Ectodermal cell (in vitro differentiated cells): ENCODE results near the gene FAR2.

Experiments used
- H3K27ac ChIP-seq: 2 replicates; pipeline ENCODE4 v1.7.0; 2013; ENCODE audit warnings: mild to moderate bottlenecking, low read depth, low read length; ENCODE audit not compliant: insufficient read depth, poor library complexity, severe bottlenecking
- H3K27me3 ChIP-seq: 2 replicates; pipeline ENCODE4 v1.7.0; 2013; ENCODE audit warnings: mild to moderate bottlenecking, low read length; ENCODE audit not compliant: insufficient read depth, control insufficient read depth, poor library complexity, severe bottlenecking
- H3K36me3 ChIP-seq: one replicate; pipeline ENCODE4 v1.7.0; 2013; ENCODE audit warnings: low read length; ENCODE audit not compliant: control insufficient read depth, insufficient read depth
- H3K4me1 ChIP-seq: one replicate; pipeline ENCODE4 v1.7.0; 2013; ENCODE audit warnings: low read length; ENCODE audit not compliant: control insufficient read depth, insufficient read depth
- H3K4me3 ChIP-seq: 2 replicates; pipeline ENCODE4 v1.7.0; 2013; ENCODE audit warnings: low read depth, low read length, control low read depth; ENCODE audit not compliant: insufficient read depth
- H3K9me3 ChIP-seq: 2 replicates; pipeline ENCODE4 v1.7.0; 2013; ENCODE audit warnings: mild to moderate bottlenecking, low read length, moderate library complexity; ENCODE audit not compliant: control insufficient read depth
- WGBS, 2 experiments: methylation state at CpG; one replicate each; pipeline ENCODE4 v1.1.7; 2013; ENCODE audit warnings: missing lambda C conversion rate in 2 of 2; 5-methylcytosine and 5-hydroxymethylcytosine counted together

The FAR2 gene

GRCh38 chr12:29201746-29202145 is 52.7 kb downstream of the FAR2 start:
- Histone ChIP-seq H3K27ac (no peak overlapping the region), H3K4me3 (no peak overlapping the region), H3K9me3 (no peaks in the 10 kb centered on the region), H3K4me1 (no peaks in the 10 kb centered on the region), H3K27me3 (no peaks in the 10 kb centered on the region), H3K36me3 (no peaks in the 10 kb centered on the region)
- WGBS, 2 experiments: 100% methylated on average over 1 of the region's 2 CpGs

GRCh38 chr12:29204521-29204920 is 55.4 kb downstream of the FAR2 start:
- WGBS, 2 experiments: 94% methylated on average over 6 of the region's 6 CpGs

GRCh38 chr12:29207120-29207519 is 58.0 kb downstream of the FAR2 start:
- H3K27me3 ChIP-seq: no peaks in the 10 kb centered on the region
- no peaks in the 10 kb centered on the region for H3K36me3 ChIP-seq
- H3K4me3 ChIP-seq: no peak overlapping the region
- no peak overlapping the region for H3K27ac ChIP-seq
- no peaks in the 10 kb centered on the region for H3K9me3 ChIP-seq
- no peaks in the 10 kb centered on the region for H3K4me1 ChIP-seq
- WGBS, 2 experiments: 87 to 89% methylated on average over 4 to 5 of the region's 5 CpGs

More at GRCh38 chr12:29204521-29204920, 55.4 kb downstream of the FAR2 start:
- Histone ChIP-seq H3K27ac (no peak overlapping the region), H3K9me3 (no peaks in the 10 kb centered on the region), H3K4me1 (no peaks in the 10 kb centered on the region), H3K36me3 (no peaks in the 10 kb centered on the region), H3K27me3 (no peaks in the 10 kb centered on the region), H3K4me3 (no peak overlapping the region)

- H3K27ac ChIP-seq: no peak overlapping the region
- no peak overlapping the region for H3K4me3 ChIP-seq
- no peaks in the 10 kb centered on the region for H3K4me1 ChIP-seq
- no peaks in the 10 kb centered on the region for H3K36me3 ChIP-seq
- WGBS, 2 experiments: 89 to 94% methylated on average over 1 to 2 of the region's 2 CpGs
- H3K9me3 ChIP-seq: no peaks in the 10 kb centered on the region
- H3K27me3 ChIP-seq: no peaks in the 10 kb centered on the region
Measured at GRCh38 chr12:29208060-29208459, 59.0 kb downstream of the FAR2 start.

GRCh38 chr12:29208936-29209701 is 60.0 kb downstream of the FAR2 start:
- WGBS, 2 experiments: 92 to 100% methylated on average over 3 of the region's 3 CpGs
- no peaks in the 10 kb centered on the region for H3K36me3 ChIP-seq
- H3K9me3 ChIP-seq: no peaks in the 10 kb centered on the region
- no peak overlapping the region for H3K4me3 ChIP-seq
- no peaks in the 10 kb centered on the region for H3K4me1 ChIP-seq
- no peaks in the 10 kb centered on the region for H3K27me3 ChIP-seq
- no peak overlapping the region for H3K27ac ChIP-seq

- WGBS, 2 experiments: 96 to 98% methylated on average over 2 of the region's 2 CpGs
- no peaks in the 10 kb centered on the region for H3K9me3 ChIP-seq
- H3K36me3 ChIP-seq: no peaks in the 10 kb centered on the region
- H3K27me3 ChIP-seq: no peaks in the 10 kb centered on the region
- H3K4me3 ChIP-seq: no peak overlapping the region
- H3K27ac ChIP-seq: no peak overlapping the region
- H3K4me1 ChIP-seq: no peaks in the 10 kb centered on the region
Measured at GRCh38 chr12:29211696-29212095, 62.6 kb downstream of the FAR2 start.

GRCh38 chr12:29212682-29213403 is 63.8 kb downstream of the FAR2 start:
- Histone ChIP-seq H3K27ac (no peak overlapping the region), H3K36me3 (no peaks in the 10 kb centered on the region), H3K27me3 (no peaks in the 10 kb centered on the region), H3K9me3 (no peaks in the 10 kb centered on the region), H3K4me1 (no peaks in the 10 kb centered on the region), H3K4me3 (no peak overlapping the region)
- WGBS, 2 experiments: 84 to 95% methylated on average over 4 of the region's 4 CpGs

- WGBS, 2 experiments: 84 to 87% methylated on average over 1 to 2 of the region's 2 CpGs
- H3K4me1 ChIP-seq: no peaks in the 10 kb centered on the region
- H3K9me3 ChIP-seq: no peaks in the 10 kb centered on the region
Measured at GRCh38 chr12:29216266-29216665, 67.2 kb downstream of the FAR2 start.

GRCh38 chr12:29216797-29217575 is 67.9 kb downstream of the FAR2 start:
- H3K27me3 ChIP-seq: no peaks in the 10 kb centered on the region
- H3K4me1 ChIP-seq: no peaks in the 10 kb centered on the region
- H3K27ac ChIP-seq: no peak overlapping the region
- WGBS, 2 experiments: 60 to 84% methylated on average over 2 to 4 of the region's 5 CpGs
- no peak overlapping the region for H3K4me3 ChIP-seq
- no peaks in the 10 kb centered on the region for H3K9me3 ChIP-seq
- H3K36me3 ChIP-seq: no peaks in the 10 kb centered on the region

More at GRCh38 chr12:29216266-29216665, 67.2 kb downstream of the FAR2 start:
- H3K27me3 ChIP-seq: no peaks in the 10 kb centered on the region
- H3K36me3 ChIP-seq: no peaks in the 10 kb centered on the region
- no peak overlapping the region for H3K4me3 ChIP-seq
- H3K27ac ChIP-seq: no peak overlapping the region
